ENCODE data around the gene SIM1.

DNA sequence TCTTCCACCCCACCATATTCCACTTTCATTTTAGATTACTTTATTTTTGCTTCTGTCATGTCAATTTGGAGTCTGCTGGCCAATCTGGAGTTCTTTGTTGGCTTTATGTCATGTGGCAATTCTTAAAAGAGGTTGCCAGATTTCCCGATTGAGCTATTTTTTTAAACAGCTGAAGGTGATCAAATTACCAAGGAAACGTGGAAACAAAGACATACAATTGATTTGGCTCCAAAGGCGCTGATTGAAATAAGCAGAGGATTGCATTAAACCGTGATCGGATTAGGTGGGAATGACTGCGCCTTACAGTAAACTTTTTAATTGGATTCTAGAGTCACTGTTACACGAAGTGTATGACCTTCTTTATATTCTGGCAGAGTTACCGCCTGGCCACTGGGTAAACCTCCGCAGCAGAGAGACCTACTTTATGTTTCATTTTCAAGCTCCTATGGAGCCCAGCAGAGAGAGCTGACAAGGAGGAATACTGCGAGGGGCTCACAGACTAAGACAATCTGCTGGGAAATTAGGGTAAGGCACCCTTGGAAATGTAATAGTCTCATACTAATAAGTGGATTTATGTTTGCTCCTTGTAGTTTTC is 37.9 kb downstream of the SIM1 start:
- TF ChIP-seq MAX (IDR thresholded peaks at IDR 0.05) (no peak), TEAD4 (IDR thresholded peaks at IDR 0.05) (no peak), USF1 (IDR thresholded peaks at IDR 0.05) (no peak), EP300 (IDR thresholded peaks at IDR 0.05; ENCODE audit: borderline replicate concordance) (no peak), TAF1 (IDR thresholded peaks at IDR 0.05; ENCODE audit: low read depth) (no peak)
- TF ChIP-seq, protein P1, sequence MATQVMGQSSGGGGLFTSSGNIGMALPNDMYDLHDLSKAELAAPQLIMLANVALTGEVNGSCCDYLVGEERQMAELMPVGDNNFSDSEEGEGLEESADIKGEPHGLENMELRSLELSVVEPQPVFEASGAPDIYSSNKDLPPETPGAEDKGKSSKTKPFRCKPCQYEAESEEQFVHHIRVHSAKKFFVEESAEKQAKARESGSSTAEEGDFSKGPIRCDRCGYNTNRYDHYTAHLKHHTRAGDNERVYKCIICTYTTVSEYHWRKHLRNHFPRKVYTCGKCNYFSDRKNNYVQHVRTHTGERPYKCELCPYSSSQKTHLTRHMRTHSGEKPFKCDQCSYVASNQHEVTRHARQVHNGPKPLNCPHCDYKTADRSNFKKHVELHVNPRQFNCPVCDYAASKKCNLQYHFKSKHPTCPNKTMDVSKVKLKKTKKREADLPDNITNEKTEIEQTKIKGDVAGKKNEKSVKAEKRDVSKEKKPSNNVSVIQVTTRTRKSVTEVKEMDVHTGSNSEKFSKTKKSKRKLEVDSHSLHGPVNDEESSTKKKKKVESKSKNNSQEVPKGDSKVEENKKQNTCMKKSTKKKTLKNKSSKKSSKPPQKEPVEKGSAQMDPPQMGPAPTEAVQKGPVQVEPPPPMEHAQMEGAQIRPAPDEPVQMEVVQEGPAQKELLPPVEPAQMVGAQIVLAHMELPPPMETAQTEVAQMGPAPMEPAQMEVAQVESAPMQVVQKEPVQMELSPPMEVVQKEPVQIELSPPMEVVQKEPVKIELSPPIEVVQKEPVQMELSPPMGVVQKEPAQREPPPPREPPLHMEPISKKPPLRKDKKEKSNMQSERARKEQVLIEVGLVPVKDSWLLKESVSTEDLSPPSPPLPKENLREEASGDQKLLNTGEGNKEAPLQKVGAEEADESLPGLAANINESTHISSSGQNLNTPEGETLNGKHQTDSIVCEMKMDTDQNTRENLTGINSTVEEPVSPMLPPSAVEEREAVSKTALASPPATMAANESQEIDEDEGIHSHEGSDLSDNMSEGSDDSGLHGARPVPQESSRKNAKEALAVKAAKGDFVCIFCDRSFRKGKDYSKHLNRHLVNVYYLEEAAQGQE (IDR thresholded peaks at IDR 0.05; ENCODE audit: low read depth), result no peak
